Loucy (cell line): Measurements from ENCODE around the gene TMEM168.

Experiments
- CTCF ChIP-seq: fragments of 200-600 bp; sonication (generic); conservative IDR thresholded peaks from 2 replicates; pipeline ENCODE4 v1.5.1; 2014; ENCODE audit warnings: mild to moderate bottlenecking, antibody characterized with exemption, low read length
- EZH2phosphoT487 ChIP-seq: fragments of 200-600 bp; IDR thresholded peaks from 2 replicates; pipeline ENCODE4 v1.6.1; 2018; ENCODE audit warnings: antibody characterized with exemption, mild to moderate bottlenecking, moderate library complexity, borderline replicate concordance

DNA sequence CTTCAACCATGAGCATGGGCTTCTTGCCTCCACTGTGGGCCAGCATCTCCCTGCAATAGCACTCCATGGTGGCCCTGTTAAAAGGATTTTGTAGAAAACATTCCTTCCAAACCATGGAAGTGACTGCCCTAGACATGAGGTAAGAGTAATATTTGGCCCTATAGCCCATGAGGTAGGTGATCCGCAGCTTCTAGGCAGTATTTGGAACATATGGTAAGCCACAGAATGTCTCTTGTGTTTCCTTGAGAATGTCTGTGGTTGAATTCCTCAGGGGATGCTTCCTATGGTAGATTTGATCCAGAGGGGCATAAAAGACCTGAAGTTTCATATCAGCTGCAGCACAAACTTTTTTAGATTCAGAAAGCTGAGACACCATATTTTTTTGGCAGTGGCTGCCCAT is 54.9 kb downstream of the TMEM168 start:
- TF ChIP-seq CTCF (no peak), EZH2phosphoT487 (no peak)
